A549 (cell line): ENCODE measurements around the gene MITF. TPM values are rescaled to one million over a fixed set of nuclear protein-coding genes. Genes with fewer than 3 reads are reported as not detected.

ENCODE experiments used
- ATAC-seq, 2 experiments: fragments of 200-7000 bp in 1 of 2; fragments of >200 bp in 1 of 2; cut with Nextera tagmentation in 1 of 2; cut with Tn5 transposase in 1 of 2; 3 replicates each; pipeline versions ENCODE4 v1.8.0 to v1.9.1; 2018 to 2020; ENCODE audit warnings: mild to moderate bottlenecking in 1 of 2, moderate library complexity in 1 of 2
- CTCF ChIA-PET: fragments of 300-600 bp; sonication (Branson Sonifier 250); formaldehyde crosslinking; extraction: SDS; loops from one replicate; lab custom pipeline; 2021; ENCODE audit warnings: antibody characterized with exemption, inconsistent platforms; lab: Yijun Ruan, JAX
- POLR2A ChIA-PET: fragments of 350-600 bp; formaldehyde crosslinking; extraction: SDS; loops from one replicate; lab custom pipeline; 2021; ENCODE audit warnings: antibody characterized with exemption, inconsistent platforms; lab: Yijun Ruan, JAX
- DNase-seq, 2 experiments: peaks; one replicate each; pipeline versions ENCODE4 v3.0.0 to v3.0.0-alpha.2; 2011 to 2016; ENCODE audit warnings: low read depth in 1 of 2, low spot score in 1 of 2
- FAIRE-seq: peaks from 2 replicates; lab custom pipeline; 2011; peaks lifted over from hg19 to GRCh38; lab: Jason Lieb, UNC
- H3K27ac ChIP-seq, 2 experiments: fragments of >200 bp; sonication (Bioruptor Twin); formaldehyde crosslinking; 3 replicates each; pipeline ENCODE4 v1.5.1; 2016 to 2017
- H3K4me1 ChIP-seq: fragments of >200 bp; sonication (Bioruptor Twin); formaldehyde crosslinking; 3 replicates; pipeline ENCODE4 v1.6.1; 2016
- H3K4me2 ChIP-seq: fragments of >200 bp; sonication (Bioruptor Twin); formaldehyde crosslinking; 3 replicates; pipeline ENCODE4 v1.6.1; 2016
- H3K4me3 ChIP-seq: fragments of >200 bp; sonication (Bioruptor Twin); formaldehyde crosslinking; 3 replicates; pipeline ENCODE4 v1.5.1; 2016
- H3K9me3 ChIP-seq: fragments of >200 bp; sonication (Bioruptor Twin); formaldehyde crosslinking; 3 replicates; pipeline ENCODE4 v1.6.1; 2016
- CBX2 ChIP-seq: fragments of 200-600 bp; sonication (generic); IDR thresholded peaks from 2 replicates; pipeline ENCODE4 v1.6.1; 2016; ENCODE audit warnings: low read depth, mild to moderate bottlenecking, borderline replicate concordance
- CBX8 ChIP-seq: fragments of 200-600 bp; sonication (generic); IDR thresholded peaks from 2 replicates; pipeline ENCODE4 v1.6.1; 2016
- CHD2 ChIP-seq: fragments of 150-350 bp; IDR thresholded peaks from 2 replicates; pipeline ENCODE4 v1.6.1; 2014; ENCODE audit warnings: low read length; ENCODE audit not compliant: partially characterized antibody
- EHMT2 ChIP-seq: fragments of 200-600 bp; sonication (generic); IDR thresholded peaks from 2 replicates; pipeline ENCODE4 v1.6.1; 2016; ENCODE audit warnings: antibody characterized with exemption, low read depth, mild to moderate bottlenecking, moderate library complexity
- ESRRA ChIP-seq: fragments of 150-350 bp; IDR thresholded peaks from 2 replicates; pipeline ENCODE4 v1.6.1; 2014; ENCODE audit warnings: mild to moderate bottlenecking, low read length, borderline replicate concordance
- FOSB ChIP-seq: fragments of 250-450 bp; sonication (Bioruptor Pico); IDR thresholded peaks from 2 replicates; pipeline ENCODE4 v1.5.0; 2020; ENCODE audit warnings: mild to moderate bottlenecking, moderate library complexity
- FOXS1 ChIP-seq: fragments of 250-450 bp; sonication (Bioruptor Pico); IDR thresholded peaks from 2 replicates; pipeline ENCODE4 v1.5.0; 2020; ENCODE audit warnings: mild to moderate bottlenecking, moderate library complexity
- GATA3 ChIP-seq: IDR thresholded peaks from 2 replicates; pipeline ENCODE4 v1.6.1; 2012; ENCODE audit warnings: borderline replicate concordance
- JUN ChIP-seq, 2 experiments: fragments of >200 bp; sonication (Bioruptor Twin); formaldehyde crosslinking; IDR thresholded peaks; 2 replicates in 1 of 2; 3 replicates in 1 of 2; pipeline ENCODE4 v1.6.1; 2016 to 2017
- KDM1A ChIP-seq: fragments of 200-600 bp; sonication (generic); IDR thresholded peaks from 2 replicates; pipeline ENCODE4 v1.6.1; 2016; ENCODE audit warnings: low read depth, mild to moderate bottlenecking
- KDM5A ChIP-seq: fragments of 200-600 bp; sonication (generic); IDR thresholded peaks from 2 replicates; pipeline ENCODE4 v1.6.1; 2016; ENCODE audit warnings: antibody characterized with exemption, mild to moderate bottlenecking
- MAZ ChIP-seq: fragments of 150-350 bp; IDR thresholded peaks from 2 replicates; pipeline ENCODE4 v1.6.1; 2014; ENCODE audit warnings: antibody characterized with exemption, low read depth, low read length, borderline replicate concordance
- MYC ChIP-seq: IDR thresholded peaks from 2 replicates; pipeline ENCODE4 v1.6.1; 2012; ENCODE audit warnings: mild to moderate bottlenecking, inconsistent platforms, low read length, improper control_type of control experiment, borderline replicate concordance
- NFE2L2 ChIP-seq: fragments of 150-350 bp; conservative IDR thresholded peaks from 2 replicates; pipeline ENCODE4 v1.6.1; 2014; ENCODE audit warnings: low read length
- NPAS2 ChIP-seq: fragments of 250-450 bp; sonication (Bioruptor Pico); IDR thresholded peaks from 2 replicates; pipeline ENCODE4 v1.8.0; 2022; ENCODE audit warnings: mild to moderate bottlenecking, moderate library complexity, borderline replicate concordance
- PHF8 ChIP-seq: fragments of 200-600 bp; sonication (generic); IDR thresholded peaks from 2 replicates; pipeline ENCODE4 v1.6.1; 2016; ENCODE audit warnings: low read depth, mild to moderate bottlenecking, antibody characterized with exemption, moderate library complexity, borderline replicate concordance
- POLR2A ChIP-seq: IDR thresholded peaks from 2 replicates; pipeline ENCODE4 v1.6.1; 2012; ENCODE audit warnings: mild to moderate bottlenecking, low read length
- RAD21 ChIP-seq, 2 experiments: fragments of >200 bp in 1 of 2; sonication (Bioruptor Twin) in 1 of 2; formaldehyde crosslinking in 1 of 2; IDR thresholded peaks in 1 of 2; conservative IDR thresholded peaks in 1 of 2; 2 replicates in 1 of 2; 3 replicates in 1 of 2; pipeline ENCODE4 v1.6.1; 2012 to 2018; ENCODE audit warnings: inconsistent platforms in 1 of 2
- RARB ChIP-seq: fragments of 250-450 bp; sonication (Bioruptor Pico); IDR thresholded peaks from 2 replicates; pipeline ENCODE4 v1.8.0; 2021; ENCODE audit warnings: mild to moderate bottlenecking, moderate library complexity
- TP53 ChIP-seq: fragments of 250-450 bp; sonication (Bioruptor Pico); IDR thresholded peaks from 2 replicates; pipeline ENCODE4 v1.5.0; 2021; ENCODE audit warnings: mild to moderate bottlenecking, moderate library complexity
- WGBS: methylation state at CpG from one replicate; pipeline ENCODE4 v1.1.6; 2017; ENCODE audit errors: missing lambda C conversion rate; 5-methylcytosine and 5-hydroxymethylcytosine counted together
- polyA plus RNA-seq, 4 experiments: library from polyadenylated mRNA; depleted of rRNA in 3 of 4; stranded (reverse); fragments of >200 nt; fragmentation: RNase III in 1 of 4; extraction: RNeasy Plus Mini Kit Qiagen cat#74134 plus additional on column Dnase treatment in 1 of 4; gene quantifications; 2 replicates in 3 of 4; 3 replicates in 1 of 4; pipeline ENCODE4 v1.2.3, GENCODE V29; 2011 to 2017
- TF ChIP-seq, protein P1 (sequence below): fragments of 150-350 bp; IDR thresholded peaks from 2 replicates; pipeline ENCODE4 v1.6.1; 2014; ENCODE audit warnings: low read depth, mild to moderate bottlenecking, low read length
- TF ChIP-seq, protein P2 (sequence below): fragments of 450-650 bp; IDR thresholded peaks from 2 replicates; pipeline ENCODE4 v1.6.1; 2014; ENCODE audit warnings: antibody characterized with exemption
- TF ChIP-seq, protein P3 (sequence below): IDR thresholded peaks from 2 replicates; pipeline ENCODE4 v1.6.1; 2012
- TF ChIP-seq, protein P4 (sequence below): fragments of 250-450 bp; sonication (Bioruptor Pico); IDR thresholded peaks from 2 replicates; pipeline ENCODE4 v1.5.0; 2021; ENCODE audit warnings: mild to moderate bottlenecking, moderate library complexity, borderline replicate concordance

The MITF gene
- polyA plus RNA-seq, 2 of the 4 experiments (the other 2 are of a cell fraction): 14.3 to 15.9 TPM

DNA sequence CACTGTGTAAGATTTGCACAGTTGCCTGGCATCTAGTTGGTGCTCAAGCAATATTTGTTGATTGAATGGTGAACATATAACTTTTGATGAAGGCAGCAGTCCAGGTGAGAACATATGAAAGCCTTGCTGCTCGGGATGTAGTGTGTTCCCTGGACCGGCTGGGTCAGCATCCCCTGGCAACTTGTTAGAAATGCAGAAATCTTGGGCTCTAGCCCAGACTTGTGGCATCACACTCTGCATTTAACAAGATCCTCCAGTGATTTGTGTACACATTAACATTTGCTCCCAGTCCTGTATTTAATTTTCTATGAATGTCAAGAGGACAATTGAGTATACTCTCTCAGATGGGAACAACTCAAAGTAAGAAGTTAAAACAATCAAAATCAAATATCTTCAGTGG lies 191.3 kb downstream of the MITF start:
- no peak for ATAC-seq
- H3K4me3 ChIP-seq: no peak overlapping the region
- no peak for DNase-seq
- H3K4me1 ChIP-seq: 0 out of 3 replicates have a peak, but pooled peaks cover 4% of the 10 kb centered on the region
- ChIA-PET CTCF (interaction anchor here (0.5 to 0.9 kb wide), 2 partner anchors 9 to 35 kb away, joined by 3 to 4 read pairs; no protein-coding TSS in a partner anchor), POLR2A (no interaction called here)
- TF ChIP-seq POLR2A (no peak), KDM5A (no peak), CHD2 (no peak), NFE2L2 (no peak), EHMT2 (no peak)
- TF ChIP-seq, protein P1, sequence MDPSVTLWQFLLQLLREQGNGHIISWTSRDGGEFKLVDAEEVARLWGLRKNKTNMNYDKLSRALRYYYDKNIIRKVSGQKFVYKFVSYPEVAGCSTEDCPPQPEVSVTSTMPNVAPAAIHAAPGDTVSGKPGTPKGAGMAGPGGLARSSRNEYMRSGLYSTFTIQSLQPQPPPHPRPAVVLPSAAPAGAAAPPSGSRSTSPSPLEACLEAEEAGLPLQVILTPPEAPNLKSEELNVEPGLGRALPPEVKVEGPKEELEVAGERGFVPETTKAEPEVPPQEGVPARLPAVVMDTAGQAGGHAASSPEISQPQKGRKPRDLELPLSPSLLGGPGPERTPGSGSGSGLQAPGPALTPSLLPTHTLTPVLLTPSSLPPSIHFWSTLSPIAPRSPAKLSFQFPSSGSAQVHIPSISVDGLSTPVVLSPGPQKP: no peak
- TF ChIP-seq, protein P2, sequence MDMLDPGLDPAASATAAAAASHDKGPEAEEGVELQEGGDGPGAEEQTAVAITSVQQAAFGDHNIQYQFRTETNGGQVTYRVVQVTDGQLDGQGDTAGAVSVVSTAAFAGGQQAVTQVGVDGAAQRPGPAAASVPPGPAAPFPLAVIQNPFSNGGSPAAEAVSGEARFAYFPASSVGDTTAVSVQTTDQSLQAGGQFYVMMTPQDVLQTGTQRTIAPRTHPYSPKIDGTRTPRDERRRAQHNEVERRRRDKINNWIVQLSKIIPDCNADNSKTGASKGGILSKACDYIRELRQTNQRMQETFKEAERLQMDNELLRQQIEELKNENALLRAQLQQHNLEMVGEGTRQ: no peak
- no peak for FAIRE-seq
- no peaks in the 10 kb centered on the region for H3K9me3 ChIP-seq
- no peak overlapping the region for H3K27ac ChIP-seq
- 91% methylated on average over 2 of the region's 2 CpGs for WGBS
- H3K4me2 ChIP-seq: no peak overlapping the region

DNA sequence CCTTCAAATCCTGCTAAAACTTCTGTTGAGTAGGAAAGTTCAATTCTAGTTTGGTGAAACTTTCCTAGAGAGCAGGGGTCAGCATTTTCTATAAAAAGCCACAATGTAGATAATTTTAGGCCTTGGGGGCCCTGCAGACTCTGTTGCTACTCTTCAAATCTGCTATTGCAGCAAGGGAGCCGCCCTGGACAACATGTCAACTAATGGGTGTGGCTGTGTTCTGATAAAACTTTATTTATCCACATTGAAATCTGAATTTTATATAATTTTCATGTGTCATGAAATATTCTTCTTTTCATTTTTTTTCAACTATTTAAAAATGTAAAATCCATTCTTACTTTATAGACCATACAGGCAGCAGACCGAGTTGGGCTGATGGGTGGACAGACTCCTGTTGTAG lies 192.8 kb downstream of the MITF start:
- ATAC-seq: no peak
- ChIA-PET CTCF (no interaction called here), POLR2A (no interaction called here)
- H3K4me1 ChIP-seq: 0 out of 3 replicates have a peak, but pooled peaks cover 4% of the 10 kb centered on the region
- H3K27ac ChIP-seq: no peak overlapping the region; a peak in 1 of 6 replicates
- 84% methylated on average over 2 of the region's 2 CpGs for WGBS
- TF ChIP-seq RAD21 (conservative IDR thresholded peaks at IDR 0.05 in 1 of 2, IDR thresholded peaks at IDR 0.05 in 1 of 2) (no peak), MYC (no peak), POLR2A (no peak), NPAS2 (CRISPR knock-in tag) (no peak), PHF8 (no peak), JUN (IDR thresholded peaks at IDR 0.05) (no peak), MAZ (no peak), RARB (no peak), KDM1A (no peak), ESRRA (no peak), CBX2 (no peak), TP53 (CRISPR knock-in tag) (no peak), FOXS1 (no peak), GATA3 (no peak), CBX8 (no peak), FOSB (CRISPR knock-in tag) (no peak)
- TF ChIP-seq, protein P2: no peak
- TF ChIP-seq, protein P3, sequence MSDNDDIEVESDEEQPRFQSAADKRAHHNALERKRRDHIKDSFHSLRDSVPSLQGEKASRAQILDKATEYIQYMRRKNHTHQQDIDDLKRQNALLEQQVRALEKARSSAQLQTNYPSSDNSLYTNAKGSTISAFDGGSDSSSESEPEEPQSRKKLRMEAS: no peak
- TF ChIP-seq, protein P4, sequence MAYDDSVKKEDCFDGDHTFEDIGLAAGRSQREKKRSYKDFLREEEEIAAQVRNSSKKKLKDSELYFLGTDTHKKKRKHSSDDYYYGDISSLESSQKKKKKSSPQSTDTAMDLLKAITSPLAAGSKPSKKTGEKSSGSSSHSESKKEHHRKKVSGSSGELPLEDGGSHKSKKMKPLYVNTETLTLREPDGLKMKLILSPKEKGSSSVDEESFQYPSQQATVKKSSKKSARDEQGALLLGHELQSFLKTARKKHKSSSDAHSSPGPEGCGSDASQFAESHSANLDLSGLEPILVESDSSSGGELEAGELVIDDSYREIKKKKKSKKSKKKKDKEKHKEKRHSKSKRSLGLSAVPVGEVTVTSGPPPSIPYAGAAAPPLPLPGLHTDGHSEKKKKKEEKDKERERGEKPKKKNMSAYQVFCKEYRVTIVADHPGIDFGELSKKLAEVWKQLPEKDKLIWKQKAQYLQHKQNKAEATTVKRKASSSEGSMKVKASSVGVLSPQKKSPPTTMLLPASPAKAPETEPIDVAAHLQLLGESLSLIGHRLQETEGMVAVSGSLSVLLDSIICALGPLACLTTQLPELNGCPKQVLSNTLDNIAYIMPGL: no peak
- TF ChIP-seq, protein P1: no peak
- no peak for DNase-seq
- no peak overlapping the region for H3K4me2 ChIP-seq
- FAIRE-seq: no peak
- no peak overlapping the region for H3K4me3 ChIP-seq
- no peaks in the 10 kb centered on the region for H3K9me3 ChIP-seq
